ENCODE measurements around the gene VOPP1. TPM values are rescaled to one million over a fixed set of nuclear protein-coding genes. Genes with fewer than 3 reads are reported as not detected.

The VOPP1 gene
- total and polyA plus RNA-seq, 10 of the 15 experiments (the other 5 are each of a cell fraction or from before 2014, with no cell fraction given): 32.8 to 206 (median 129) TPM

- peak; percentile 46 for ATAC-seq
- ChIA-PET POLR2A (interaction anchor here (0.6 to 2.8 kb wide), 5 partner anchors 8 to 58 kb away, joined by 3 to 16 read pairs (median 4); no protein-coding TSS in a partner anchor), CTCF (interaction anchor here (0.6 to 2.1 kb wide), 19 partner anchors 8 to 201 kb away, joined by 3 to 15 read pairs (median 4); no protein-coding TSS in a partner anchor), SMC1A (ENCODE audit: uncharacterized antibody, unreplicated experiment) (interaction anchor here (0.8 to 21.7 kb wide), 29 partner anchors 9 to 229 kb away, joined by 3 to 354 read pairs (median 4); partner anchors contain the start of gene VOPP1), RAD21 (ENCODE audit: unreplicated experiment) (interaction anchor here (0.7 to 4.1 kb wide), 14 partner anchors 8 to 228 kb away, joined by 3 to 64 read pairs (median 6); no protein-coding TSS in a partner anchor)
- in situ Hi-C loops (cut with MboI) (no loop called here), intact Hi-C loops (cut with micrococcal nuclease; ENCODE audit: unreplicated experiment) (no loop called here)
- Histone ChIP-seq H3K4me3 (no peak overlapping the region), H2AFZ (ENCODE audit: control insufficient read depth, low read depth, low read length) (no peak overlapping the region), H3K4me2 (ENCODE audit: control insufficient read depth, insufficient read depth) (peak overlapping the region; percentile 44), H3K9ac (ENCODE audit: control insufficient read depth, insufficient read depth, low read length) (no peak overlapping the region), H3K27ac (ENCODE audit: control insufficient read depth, insufficient read depth) (peak overlapping the region; percentile 51), H3K9me3 (replicated peaks; ENCODE audit: control insufficient read depth, insufficient read depth, low read length) (no peaks in the 10 kb centered on the region), H4K20me1 (ENCODE audit: control insufficient read depth, insufficient read depth) (no peaks in the 10 kb centered on the region; the same call in 1 of the 2 replicates), H3K36me3 (ENCODE audit: control insufficient read depth in 2 of 2, insufficient read depth in 2 of 2, low read length in 1 of 2) (peaks cover 13 to 15% of the 10 kb centered on the region in 2 experiments; a peak in 3 of 4 replicates), H3K27me3 (replicated peaks in 1 of 2; ENCODE audit: control insufficient read depth in 2 of 2, insufficient read depth in 2 of 2, low read length in 1 of 2) (no peaks in the 10 kb centered on the region), H3K4me1 (ENCODE audit: control insufficient read depth, insufficient read depth, low read length) (peaks cover 75% of the 10 kb centered on the region), H3K79me2 (ENCODE audit: control insufficient read depth, insufficient read depth, low read length) (peaks cover 85% of the 10 kb centered on the region)
- no TSS peak for BruUV-seq (replicated peaks)
- 0% methylated on average over 1 of the region's 1 CpG for WGBS (ENCODE audit: insufficient coverage, insufficient replicate concordance, low lambda C conversion rate, missing lambda C conversion rate)
- DNase-seq (ENCODE audit: low read depth, low spot score): no peak
- FAIRE-seq: no peak
- no peak for TF ChIP-seq MLLT1 (IDR thresholded peaks at IDR 0.05)
- TF ChIP-seq ZNF622 (IDR thresholded peaks at IDR 0.05): no peak
- no peak for TF ChIP-seq WRNIP1 (IDR thresholded peaks at IDR 0.05; ENCODE audit: borderline replicate concordance, low read depth, low read length)
- peak in 1 of 3 experiments; percentile 12; a peak in 1 of 6 replicates for TF ChIP-seq CTCF (IDR thresholded peaks at IDR 0.05 in 2 of 3, conservative IDR thresholded peaks at IDR 0.05 in 1 of 3; ENCODE audit: control insufficient read depth in 2 of 3, extremely low read depth in 1 of 3, insufficient read depth in 1 of 3, low read depth in 3 of 3, low read length in 3 of 3)
Measured at GRCh38 chr7:55509322-55509721, 63.0 kb downstream of the VOPP1 start.
